Esophagus muscularis mucosa (tissue), 4 donors: ENCODE results near the gene SAMD4A. TPM values are rescaled to one million over a fixed set of nuclear protein-coding genes. Genes with fewer than 3 reads are reported as not detected.

Experiments
- DNase-seq: peaks from one replicate; pipeline ENCODE4 v3.0.0-alpha.2; 2017; ENCODE audit errors: extremely low spot score
- H3K27ac ChIP-seq, 4 donors: fragments of 200-600 bp; sonication (generic); replicated peaks in 1 of 4; 1 replicate in 3 of 4; 2 replicates in 1 of 4; pipeline ENCODE4 v1.5.1; 2016 to 2019; ENCODE audit warnings: mild to moderate bottlenecking in 1 of 4
- H3K27me3 ChIP-seq, 4 donors: fragments of 200-600 bp; sonication (generic); one replicate each; pipeline versions ENCODE4 v1.5.1 to v1.6.0; 2016 to 2019
- H3K36me3 ChIP-seq, 4 donors: fragments of 200-600 bp; sonication (generic); one replicate each; pipeline ENCODE4 v1.5.1; 2016 to 2019
- H3K4me1 ChIP-seq, 4 donors: fragments of 200-600 bp; sonication (generic); one replicate each; pipeline ENCODE4 v1.5.1; 2016 to 2019
- H3K4me3 ChIP-seq, 4 donors: fragments of 200-600 bp; sonication (generic); 1 replicate in 2 of 4; 2 replicates in 2 of 4; pipeline ENCODE4 v1.5.1; 2016 to 2019; ENCODE audit warnings: mild to moderate bottlenecking in 4 of 4, moderate library complexity in 1 of 4
- H3K9me3 ChIP-seq, 4 donors: fragments of 200-600 bp; sonication (generic); 1 replicate in 3 of 4; 2 replicates in 1 of 4; pipeline ENCODE4 v1.5.1; 2016 to 2019
- EP300 ChIP-seq: sonication (generic); formaldehyde crosslinking; IDR thresholded peaks from one replicate; pipeline ENCODE4 v1.6.1; 2017; ENCODE audit warnings: antibody characterized with exemption
- POLR2A ChIP-seq: fragments of 450-650 bp; IDR thresholded peaks from one replicate; pipeline ENCODE4 v1.6.1; 2017; ENCODE audit warnings: antibody characterized with exemption, moderate library complexity, mild to moderate bottlenecking, low read depth
- POLR2AphosphoS5 ChIP-seq, 2 donors: sonication (generic); formaldehyde crosslinking; IDR thresholded peaks; one replicate each; pipeline ENCODE4 v1.6.1; 2017; ENCODE audit warnings: antibody characterized with exemption in 2 of 2
- WGBS: methylation state at CpG from one replicate; pipeline ENCODE4 v1.1.5; 2018; 5-methylcytosine and 5-hydroxymethylcytosine counted together
- intact Hi-C: fragments of 100-400 bp; cut with DNase I; formaldehyde crosslinking; loops from one replicate; pipeline ENCODE4 v1.15.1; 2023
- total RNA-seq, 4 donors: library from RNA; depleted of rRNA; stranded (reverse); fragments of >200 nt; gene quantifications; one replicate each; pipeline versions ENCODE4 v1.1.0 to v1.2.1, GENCODE V29; 2016
- TF ChIP-seq, protein P1 (sequence below), 3 experiments: fragments of 200-600 bp in 2 of 3; fragments of 450-650 bp in 1 of 3; sonication (generic) in 2 of 3; IDR thresholded peaks; one replicate each; pipeline ENCODE4 v1.5.1; 2017 to 2019; ENCODE audit warnings: antibody characterized with exemption in 3 of 3, mild to moderate bottlenecking in 2 of 3, moderate library complexity in 1 of 3

Gene SAMD4A
- total RNA-seq, 4 donors from 2014 or later, result 76.8 to 123 (median 97.0) TPM

DNA sequence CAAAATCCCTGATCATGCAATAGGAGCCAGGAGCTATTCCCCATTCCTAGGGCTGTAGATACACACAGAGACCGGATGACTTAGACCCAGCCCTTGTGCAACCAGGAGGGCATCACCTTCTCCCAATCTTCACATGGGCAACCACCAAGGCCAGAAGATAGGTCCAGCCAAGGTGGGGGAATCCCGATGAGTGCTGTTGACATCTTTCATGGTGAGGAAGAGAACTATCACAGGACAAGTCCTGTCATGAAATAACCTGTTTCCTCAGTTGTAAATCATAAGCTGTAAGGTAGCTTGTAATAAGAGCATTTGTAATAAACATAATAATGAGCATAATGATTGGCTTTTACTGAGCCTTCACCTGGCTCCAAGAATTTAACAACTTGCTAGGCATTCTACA, 246.2 kb downstream of the SAMD4A start:
- peaks cover 0 to 7% (median 0%) of the 10 kb centered on the region in 4 donors for H3K27me3 ChIP-seq
- no peak overlapping the region for H3K27ac ChIP-seq
- H3K4me3 ChIP-seq, result no peak overlapping the region
- no peaks in the 10 kb centered on the region for H3K36me3 ChIP-seq
- TF ChIP-seq POLR2A (no peak), EP300 (no peak), POLR2AphosphoS5 (IDR thresholded peaks at IDR 0.05) (no peak)
- TF ChIP-seq, protein P1, sequence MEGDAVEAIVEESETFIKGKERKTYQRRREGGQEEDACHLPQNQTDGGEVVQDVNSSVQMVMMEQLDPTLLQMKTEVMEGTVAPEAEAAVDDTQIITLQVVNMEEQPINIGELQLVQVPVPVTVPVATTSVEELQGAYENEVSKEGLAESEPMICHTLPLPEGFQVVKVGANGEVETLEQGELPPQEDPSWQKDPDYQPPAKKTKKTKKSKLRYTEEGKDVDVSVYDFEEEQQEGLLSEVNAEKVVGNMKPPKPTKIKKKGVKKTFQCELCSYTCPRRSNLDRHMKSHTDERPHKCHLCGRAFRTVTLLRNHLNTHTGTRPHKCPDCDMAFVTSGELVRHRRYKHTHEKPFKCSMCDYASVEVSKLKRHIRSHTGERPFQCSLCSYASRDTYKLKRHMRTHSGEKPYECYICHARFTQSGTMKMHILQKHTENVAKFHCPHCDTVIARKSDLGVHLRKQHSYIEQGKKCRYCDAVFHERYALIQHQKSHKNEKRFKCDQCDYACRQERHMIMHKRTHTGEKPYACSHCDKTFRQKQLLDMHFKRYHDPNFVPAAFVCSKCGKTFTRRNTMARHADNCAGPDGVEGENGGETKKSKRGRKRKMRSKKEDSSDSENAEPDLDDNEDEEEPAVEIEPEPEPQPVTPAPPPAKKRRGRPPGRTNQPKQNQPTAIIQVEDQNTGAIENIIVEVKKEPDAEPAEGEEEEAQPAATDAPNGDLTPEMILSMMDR (IDR thresholded peaks at IDR 0.05), result no peak
- intact Hi-C loops, result no loop called here
- DNase-seq, result peak; percentile 45
- 86% methylated on average over 2 of the region's 2 CpGs for WGBS
- H3K9me3 ChIP-seq, result no peaks in the 10 kb centered on the region
- H3K4me1 ChIP-seq, result no peaks in the 10 kb centered on the region

DNA sequence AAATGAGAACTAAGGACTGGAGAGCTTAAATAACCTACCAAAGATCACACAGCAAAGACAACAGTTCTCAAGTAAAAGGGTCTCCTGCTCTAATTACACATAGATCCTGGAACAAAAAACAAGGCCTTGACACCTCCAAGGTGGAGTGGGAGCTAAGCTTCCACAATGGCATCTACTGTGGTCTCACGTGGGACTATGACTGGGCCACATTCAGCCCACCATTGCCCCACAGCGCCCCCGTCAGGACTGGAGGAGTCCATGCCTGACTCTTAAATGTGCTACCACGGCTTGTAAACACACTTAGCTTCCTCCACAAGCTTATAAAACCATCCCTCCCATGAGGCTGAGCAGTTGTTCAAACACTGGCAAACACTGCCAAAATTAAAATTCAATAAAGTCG, 247.1 kb downstream of the SAMD4A start:
- no peaks in the 10 kb centered on the region for H3K4me1 ChIP-seq
- no peak for DNase-seq
- no peak overlapping the region for H3K27ac ChIP-seq
- TF ChIP-seq POLR2AphosphoS5 (IDR thresholded peaks at IDR 0.05) (no peak), POLR2A (no peak)
- H3K4me3 ChIP-seq, result no peak overlapping the region
- no peaks in the 10 kb centered on the region for H3K36me3 ChIP-seq
- intact Hi-C loops, result no loop called here
- peaks cover 0 to 7% (median 0%) of the 10 kb centered on the region in 4 donors for H3K27me3 ChIP-seq
- 83% methylated on average over 4 of the region's 5 CpGs for WGBS
- H3K9me3 ChIP-seq, result no peaks in the 10 kb centered on the region

DNA sequence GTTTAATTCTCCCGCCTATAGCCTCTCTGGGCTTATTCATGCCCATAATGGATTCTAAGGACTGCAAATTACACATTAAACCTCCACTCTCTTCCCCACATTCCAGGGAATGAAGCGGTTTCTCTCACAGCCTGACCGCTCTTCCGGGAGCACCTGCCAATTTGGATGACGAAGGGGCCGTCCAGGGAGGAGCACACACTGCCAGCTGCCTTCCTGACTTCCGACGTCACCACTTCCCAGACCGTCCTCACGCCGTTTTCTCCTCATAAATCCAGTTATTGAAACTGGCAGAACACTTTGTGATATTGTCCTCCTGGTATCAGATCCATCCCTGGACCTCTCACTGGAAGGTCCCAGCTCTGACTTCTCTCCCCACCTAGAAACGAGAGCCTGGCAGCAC, 248.1 kb downstream of the SAMD4A start:
- H3K36me3 ChIP-seq, result no peaks in the 10 kb centered on the region
- peaks cover 0 to 7% (median 0%) of the 10 kb centered on the region in 4 donors for H3K27me3 ChIP-seq
- no peaks in the 10 kb centered on the region for H3K4me1 ChIP-seq
- intact Hi-C loops, result no loop called here
- TF ChIP-seq POLR2A, result no peak
- no peak for TF ChIP-seq POLR2AphosphoS5 (IDR thresholded peaks at IDR 0.05)
- TF ChIP-seq, protein P1 (IDR thresholded peaks at IDR 0.05), result no peak
- no peak for TF ChIP-seq EP300
- no peak overlapping the region for H3K27ac ChIP-seq
- 89% methylated on average over 12 of the region's 12 CpGs for WGBS
- no peak overlapping the region for H3K4me3 ChIP-seq
- no peaks in the 10 kb centered on the region for H3K9me3 ChIP-seq
- no peak for DNase-seq

DNA sequence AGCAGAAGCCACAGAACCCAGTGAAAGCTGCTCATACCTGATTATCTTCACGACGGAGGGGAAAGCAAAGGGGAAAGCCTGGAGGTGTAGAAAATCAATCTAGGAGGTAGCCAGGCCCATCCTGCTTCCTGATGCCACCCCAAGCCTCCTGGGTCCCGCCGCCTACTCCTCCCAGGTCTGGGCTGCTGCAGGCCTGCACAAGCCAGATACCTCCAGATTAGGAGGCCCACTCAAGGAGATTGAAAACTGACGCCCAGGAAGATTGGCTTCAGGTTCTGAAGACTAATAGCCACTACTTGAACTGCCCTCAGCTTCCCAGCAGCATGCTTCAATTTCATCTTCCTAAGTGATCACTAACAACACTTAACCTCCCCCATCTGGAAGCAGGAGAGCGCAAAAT, 248.6 kb downstream of the SAMD4A start:
- H3K9me3 ChIP-seq, result no peaks in the 10 kb centered on the region
- intact Hi-C loops, result no loop called here
- no peaks in the 10 kb centered on the region for H3K4me1 ChIP-seq
- H3K27me3 ChIP-seq, result peaks cover 0 to 7% (median 0%) of the 10 kb centered on the region in 4 donors
- H3K4me3 ChIP-seq, result no peak overlapping the region
- 96% methylated on average over 4 of the region's 6 CpGs for WGBS
- no peaks in the 10 kb centered on the region for H3K36me3 ChIP-seq
- TF ChIP-seq, protein P1 (IDR thresholded peaks at IDR 0.05), result no peak
- TF ChIP-seq POLR2A, result no peak
- no peak for DNase-seq
- H3K27ac ChIP-seq, result no peak overlapping the region

DNA sequence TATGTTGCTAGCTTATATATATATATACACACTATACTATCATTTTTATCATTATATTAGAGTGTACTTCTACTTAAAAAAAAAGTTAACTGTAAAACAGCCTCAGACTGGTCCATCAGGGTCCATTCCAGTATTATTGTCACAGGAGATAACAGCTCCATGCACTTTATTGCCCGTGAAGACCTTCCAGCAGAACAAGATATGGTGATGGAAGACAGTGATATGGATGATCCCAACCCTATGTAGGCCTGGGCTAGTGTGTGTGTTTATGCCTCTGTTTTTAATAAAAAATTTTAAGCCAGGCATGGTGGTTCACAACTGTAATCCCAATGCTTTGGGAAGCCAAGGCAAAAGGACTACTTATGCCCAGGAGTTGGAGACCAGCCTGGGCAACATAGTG, 249.5 kb downstream of the SAMD4A start:
- Histone ChIP-seq H3K27ac (no peak overlapping the region), H3K27me3 (peaks cover 0 to 7% (median 0%) of the 10 kb centered on the region in 4 donors), H3K4me3 (no peak overlapping the region), H3K36me3 (no peaks in the 10 kb centered on the region), H3K9me3 (no peaks in the 10 kb centered on the region), H3K4me1 (no peaks in the 10 kb centered on the region)
- no peak for TF ChIP-seq EP300
- TF ChIP-seq, protein P1 (IDR thresholded peaks at IDR 0.05), result no peak
- no peak for TF ChIP-seq POLR2AphosphoS5 (IDR thresholded peaks at IDR 0.05)
- no peak for TF ChIP-seq POLR2A
- 80% methylated on average over 1 of the region's 1 CpG for WGBS
- DNase-seq, result no peak
- intact Hi-C loops, result no loop called here
